Measurements from ENCODE around the gene MBD5.
A peak's percentile ranks its signal among the peaks of the same experiment; 100 is the strongest.

Gene MBD5

GRCh38 chr2:148124271-148124670 is 103.4 kb downstream of the MBD5 start:
- no peak for DNase-seq (ENCODE audit: low spot score)

- DNase-seq (ENCODE audit: low spot score): no peak
These were observed 109.7 kb downstream of the MBD5 start for GRCh38 chr2:148130581-148130980.

GRCh38 chr2:148132412-148132811 is 111.5 kb downstream of the MBD5 start:
- no peak for DNase-seq (ENCODE audit: low spot score)

GRCh38 chr2:148135705-148136104 is 114.8 kb downstream of the MBD5 start:
- no peak for DNase-seq (ENCODE audit: low spot score)

- no peak for DNase-seq (ENCODE audit: low spot score)
These were observed 115.5 kb downstream of the MBD5 start for GRCh38 chr2:148136441-148136840.

GRCh38 chr2:148161909-148162435 is 141.1 kb downstream of the MBD5 start:
- no peak for DNase-seq (ENCODE audit: low spot score)

GRCh38 chr2:148162871-148163270 is 142.0 kb downstream of the MBD5 start:
- no peak for DNase-seq (ENCODE audit: low spot score)

- DNase-seq (ENCODE audit: low spot score): no peak
These were observed 145.1 kb downstream of the MBD5 start for GRCh38 chr2:148165975-148166374.

- DNase-seq (ENCODE audit: low spot score): no peak
These were observed 146.4 kb downstream of the MBD5 start for GRCh38 chr2:148167241-148167766.

- no peak for DNase-seq (ENCODE audit: low spot score)
These were observed 147.0 kb downstream of the MBD5 start for GRCh38 chr2:148167855-148168254.

- no peak for DNase-seq (ENCODE audit: low spot score)
These were observed 151.4 kb downstream of the MBD5 start for GRCh38 chr2:148172131-148172753.

GRCh38 chr2:148173168-148173567 is 152.3 kb downstream of the MBD5 start:
- no peak for DNase-seq (ENCODE audit: low spot score)

GRCh38 chr2:148177559-148177958 is 156.7 kb downstream of the MBD5 start:
- DNase-seq (ENCODE audit: low spot score): no peak

GRCh38 chr2:148179724-148180123 is 158.8 kb downstream of the MBD5 start:
- DNase-seq (ENCODE audit: low spot score): no peak

- no peak for DNase-seq (ENCODE audit: low spot score)
These were observed 164.1 kb downstream of the MBD5 start for GRCh38 chr2:148184976-148185375.

- DNase-seq (ENCODE audit: low spot score): no peak
These were observed 174.0 kb downstream of the MBD5 start for GRCh38 chr2:148194882-148195281.

GRCh38 chr2:148201075-148202004 is 180.4 kb downstream of the MBD5 start:
- DNase-seq (ENCODE audit: low spot score): peak; percentile 20

GRCh38 chr2:148202237-148202636 is 181.3 kb downstream of the MBD5 start:
- DNase-seq (ENCODE audit: low spot score): no peak

- DNase-seq (ENCODE audit: low spot score): no peak
These were observed 186.2 kb downstream of the MBD5 start for GRCh38 chr2:148207111-148207510.

GRCh38 chr2:148209603-148210002 is 188.7 kb downstream of the MBD5 start:
- DNase-seq (ENCODE audit: low spot score): no peak

- DNase-seq (ENCODE audit: low spot score): peak; percentile 7
These were observed 197.6 kb downstream of the MBD5 start for GRCh38 chr2:148218326-148219075.

GRCh38 chr2:148221166-148221565 is 200.3 kb downstream of the MBD5 start:
- no peak for DNase-seq (ENCODE audit: low spot score)
